GM19328 (cell line): Measurements from ENCODE around the gene MLLT1.

ENCODE experiments used
- ATAC-seq: cut with Tn5 transposase; IDR thresholded peaks from one replicate; pipeline ENCODE4 v1.9.1; 2021; ENCODE audit warnings: mild to moderate bottlenecking, moderate library complexity; ENCODE audit not compliant: unreplicated experiment

The MLLT1 gene

GRCh38 chr19:6212403-6213265 is 67.1 kb downstream of the MLLT1 start:
- ATAC-seq: no peak

- ATAC-seq: no peak
Observed at GRCh38 chr19:6211632-6212402, 68.0 kb downstream of the MLLT1 start.

- ATAC-seq: no peak
Observed at GRCh38 chr19:6210721-6211600, 68.8 kb downstream of the MLLT1 start.

GRCh38 chr19:6210091-6210490 is 69.7 kb downstream of the MLLT1 start:
- no peak for ATAC-seq

GRCh38 chr19:6209680-6210079 is 70.1 kb downstream of the MLLT1 start:
- no peak for ATAC-seq

GRCh38 chr19:6209233-6209632 is 70.5 kb downstream of the MLLT1 start:
- no peak for ATAC-seq

- no peak for ATAC-seq
Observed at GRCh38 chr19:6204866-6205723, 74.7 kb downstream of the MLLT1 start.

GRCh38 chr19:6204212-6204611 is 75.6 kb downstream of the MLLT1 start:
- ATAC-seq: no peak

GRCh38 chr19:6199240-6199994 is 80.4 kb downstream of the MLLT1 start:
- ATAC-seq: peak; percentile 78

GRCh38 chr19:6198896-6199239 is 80.9 kb downstream of the MLLT1 start:
- ATAC-seq: no peak

GRCh38 chr19:6196361-6196760 is 83.4 kb downstream of the MLLT1 start:
- ATAC-seq: no peak

- ATAC-seq: no peak
Observed at GRCh38 chr19:6188811-6189210, 91.0 kb downstream of the MLLT1 start.

- ATAC-seq: no peak
Observed at GRCh38 chr19:6187374-6187773, 92.4 kb downstream of the MLLT1 start.

- ATAC-seq: no peak
Observed at GRCh38 chr19:6185835-6186834, 93.6 kb downstream of the MLLT1 start.

- no peak for ATAC-seq
Observed at GRCh38 chr19:6185093-6185834, 94.5 kb downstream of the MLLT1 start.

GRCh38 chr19:6181119-6181518 is 98.7 kb downstream of the MLLT1 start:
- ATAC-seq: no peak

- ATAC-seq: no peak
Observed at GRCh38 chr19:6173190-6173589, 106.6 kb downstream of the MLLT1 start.
